A673 (cell line): ENCODE data around the gene C16orf74. TPM values are rescaled to one million over a fixed set of nuclear protein-coding genes. Genes with fewer than 3 reads are reported as not detected.
A peak's percentile ranks its signal among the peaks of the same experiment; 100 is the strongest.

Experiments used
- BruUV-seq: library from RNA; stranded (reverse); fragments of 400-500 nt; replicated peaks from 2 replicates; lab custom pipeline; 2021; lab: Mats Ljungman, UMichigan
- CTCF ChIA-PET: fragments of 300-600 bp; sonication (Branson Sonifier 250); formaldehyde crosslinking; loops from one replicate; lab custom pipeline; 2022; ENCODE audit warnings: antibody characterized with exemption; lab: Charles Lee
- POLR2A ChIA-PET: fragments of 300-600 bp; sonication (Branson Sonifier 250); formaldehyde crosslinking; loops from one replicate; lab custom pipeline; 2022; ENCODE audit warnings: antibody characterized with exemption; ENCODE audit not compliant: low non-redundant PET; lab: Charles Lee
- DNase-seq: peaks from one replicate; pipeline ENCODE4 v3.0.0-alpha.2; 2015; ENCODE audit warnings: low spot score
- H3K27ac ChIP-seq: fragments of 200-600 bp; sonication (generic); 2 replicates; pipeline ENCODE4 v1.5.1; 2016; ENCODE audit warnings: mixed run types, low read depth, mild to moderate bottlenecking, mixed read lengths, antibody characterized with exemption, low read length; ENCODE audit not compliant: poor library complexity, severe bottlenecking
- H3K27me3 ChIP-seq: fragments of 200-600 bp; sonication (generic); replicated peaks from 2 replicates; pipeline ENCODE4 v1.6.1; 2017; ENCODE audit warnings: mixed run types, low read depth, mild to moderate bottlenecking, mixed read lengths, antibody characterized with exemption, low read length; ENCODE audit not compliant: insufficient read depth, poor library complexity
- H3K36me3 ChIP-seq: fragments of 200-600 bp; sonication (generic); 2 replicates; pipeline ENCODE4 v1.6.1; 2016; ENCODE audit warnings: mixed run types, mild to moderate bottlenecking, mixed read lengths, antibody characterized with exemption, low read length; ENCODE audit not compliant: insufficient read depth, poor library complexity, severe bottlenecking
- H3K4me1 ChIP-seq: fragments of 200-600 bp; sonication (generic); 2 replicates; pipeline ENCODE4 v1.6.1; 2017; ENCODE audit warnings: mixed run types, mild to moderate bottlenecking, mixed read lengths, antibody characterized with exemption, low read length; ENCODE audit not compliant: insufficient read depth, poor library complexity, severe bottlenecking
- H3K4me3 ChIP-seq: fragments of 200-600 bp; sonication (generic); 2 replicates; pipeline ENCODE4 v1.5.1; 2016; ENCODE audit warnings: low read depth, mixed run types, mild to moderate bottlenecking, mixed read lengths, low read length; ENCODE audit not compliant: poor library complexity, severe bottlenecking
- H3K9me3 ChIP-seq: fragments of 200-600 bp; sonication (generic); 2 replicates; pipeline ENCODE4 v1.6.1; 2016; ENCODE audit warnings: mixed run types, low read depth, mild to moderate bottlenecking, mixed read lengths, antibody characterized with exemption, low read length; ENCODE audit not compliant: poor library complexity, severe bottlenecking
- CTCF ChIP-seq: fragments of 300-800, 200-600 bp; sonication (generic); conservative IDR thresholded peaks from 2 replicates; pipeline ENCODE4 v1.5.1; 2017; ENCODE audit warnings: low read depth, mild to moderate bottlenecking, antibody characterized with exemption, low read length, moderate library complexity, mixed read lengths
- EZH2 ChIP-seq: fragments of 200-600 bp; sonication (generic); IDR thresholded peaks from 2 replicates; pipeline ENCODE4 v1.6.1; 2017; ENCODE audit warnings: borderline replicate concordance, low read depth, mild to moderate bottlenecking, mixed read lengths, antibody characterized with exemption, low read length; ENCODE audit not compliant: poor library complexity, severe bottlenecking
- intact Hi-C: fragments of 100-400 bp; cut with micrococcal nuclease; formaldehyde crosslinking; loops from one replicate; pipeline ENCODE4 v1.10.0; 2022; ENCODE audit not compliant: unreplicated experiment
- total RNA-seq: library from RNA; stranded (reverse); gene quantifications from 2 replicates; pipeline ENCODE4 v1.2.3, GENCODE V29; 2021

Gene C16orf74
- total RNA-seq, 1 experiment from 2014 or later, result 3.8 TPM

- Histone ChIP-seq H3K27me3 (no peaks in the 10 kb centered on the region), H3K4me1 (peaks cover 12% of the 10 kb centered on the region), H3K27ac (no peak overlapping the region), H3K36me3 (no peaks in the 10 kb centered on the region), H3K9me3 (no peaks in the 10 kb centered on the region), H3K4me3 (no peak overlapping the region)
- POLR2A ChIA-PET, result no interaction called here
- no peak for DNase-seq
- BruUV-seq, result no TSS peak
- TF ChIP-seq CTCF, result no peak
- no peak for TF ChIP-seq EZH2
- intact Hi-C loops, result no loop called here
- CTCF ChIA-PET, result no interaction called here
Measured at GRCh38 chr16:85698935-85699558, 51.8 kb downstream of the C16orf74 start.

- intact Hi-C loops, result no loop called here
- H3K27me3 ChIP-seq, result no peaks in the 10 kb centered on the region
- no peaks in the 10 kb centered on the region for H3K36me3 ChIP-seq
- no peak overlapping the region for H3K27ac ChIP-seq
- peaks cover 12% of the 10 kb centered on the region for H3K4me1 ChIP-seq
- no TSS peak for BruUV-seq
- POLR2A ChIA-PET, result no interaction called here
- no peaks in the 10 kb centered on the region for H3K9me3 ChIP-seq
- TF ChIP-seq EZH2, result no peak
- TF ChIP-seq CTCF, result no peak
- CTCF ChIA-PET, result no interaction called here
- no peak overlapping the region for H3K4me3 ChIP-seq
- no peak for DNase-seq
Measured at GRCh38 chr16:85698459-85698891, 52.4 kb downstream of the C16orf74 start.

GRCh38 chr16:85697431-85697830 lies 53.5 kb downstream of the C16orf74 start:
- Histone ChIP-seq H3K4me3 (no peak overlapping the region), H3K27ac (no peak overlapping the region), H3K9me3 (no peaks in the 10 kb centered on the region), H3K27me3 (no peaks in the 10 kb centered on the region), H3K36me3 (no peaks in the 10 kb centered on the region), H3K4me1 (peaks cover 12% of the 10 kb centered on the region)
- intact Hi-C loops, result no loop called here
- ChIA-PET POLR2A (no interaction called here), CTCF (no interaction called here)
- no TSS peak for BruUV-seq
- DNase-seq, result peak; percentile 40
- TF ChIP-seq EZH2, result no peak

- intact Hi-C loops, result no loop called here
- H3K27me3 ChIP-seq, result no peaks in the 10 kb centered on the region
- H3K27ac ChIP-seq, result no peak overlapping the region
- no peaks in the 10 kb centered on the region for H3K9me3 ChIP-seq
- ChIA-PET CTCF (no interaction called here), POLR2A (no interaction called here)
- DNase-seq, result no peak
- H3K4me3 ChIP-seq, result no peak overlapping the region
- no TSS peak for BruUV-seq
- TF ChIP-seq CTCF (no peak), EZH2 (no peak)
- H3K36me3 ChIP-seq, result no peaks in the 10 kb centered on the region
- H3K4me1 ChIP-seq, result peaks cover 12% of the 10 kb centered on the region
Measured at GRCh38 chr16:85696781-85697180, 54.1 kb downstream of the C16orf74 start.
